GM19328 (cell line): Measurements from ENCODE around the gene HIVEP1.
A peak's percentile ranks its signal among the peaks of the same experiment; 100 is the strongest.

Source experiments
- ATAC-seq: cut with Tn5 transposase; IDR thresholded peaks from one replicate; pipeline ENCODE4 v1.9.1; 2021; ENCODE audit warnings: mild to moderate bottlenecking, moderate library complexity; ENCODE audit not compliant: unreplicated experiment

The HIVEP1 gene

DNA sequence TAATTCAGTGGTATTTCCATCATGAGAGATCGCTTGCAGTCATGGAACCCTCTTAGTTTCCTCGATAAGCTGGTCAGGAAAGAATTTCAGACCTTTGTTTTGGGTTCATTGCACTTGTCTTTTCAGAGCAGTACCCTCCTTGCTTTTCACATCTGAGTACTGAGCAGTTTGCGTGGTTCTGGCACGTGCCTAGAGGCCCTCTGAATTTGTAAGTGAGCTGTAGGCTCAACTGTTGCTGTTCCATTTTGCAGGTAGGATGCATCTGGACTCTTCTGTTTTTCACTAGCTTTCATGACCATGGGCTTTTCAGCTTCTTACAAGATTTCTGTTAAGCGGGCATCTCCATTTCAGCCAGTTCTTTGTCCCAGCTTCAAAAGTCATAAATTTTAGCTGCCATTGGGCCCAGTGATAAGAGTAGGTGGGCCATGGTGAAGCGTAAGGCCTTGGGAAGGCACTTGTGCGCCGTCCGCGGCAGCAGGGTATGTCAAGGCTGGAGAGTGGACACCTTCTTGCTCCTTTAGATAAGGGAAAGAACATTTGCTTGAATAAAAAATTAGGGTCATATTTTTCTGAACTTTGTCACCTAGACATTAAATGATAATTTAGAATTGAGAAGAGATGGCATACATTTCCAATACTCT is 35.8 kb downstream of the HIVEP1 start:
- no peak for ATAC-seq

DNA sequence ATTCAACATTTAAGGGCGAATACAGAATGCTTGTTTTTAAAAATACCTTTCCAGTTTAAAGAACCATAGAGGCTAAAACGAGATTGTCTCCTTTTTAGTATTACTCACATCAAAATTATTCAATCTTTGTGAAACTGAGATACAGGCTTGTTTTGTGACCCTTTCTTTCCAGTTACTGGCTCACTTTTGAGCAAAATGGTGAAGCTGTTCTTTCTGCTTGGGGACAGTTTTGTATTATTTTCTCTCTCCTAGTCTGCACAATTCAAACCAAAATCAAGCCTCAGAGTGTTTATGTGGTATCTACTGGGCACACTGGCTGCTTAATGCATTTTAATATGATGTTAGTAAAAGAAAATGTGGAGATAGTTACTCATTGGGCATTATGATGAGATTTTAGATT is 36.5 kb downstream of the HIVEP1 start:
- no peak for ATAC-seq

DNA sequence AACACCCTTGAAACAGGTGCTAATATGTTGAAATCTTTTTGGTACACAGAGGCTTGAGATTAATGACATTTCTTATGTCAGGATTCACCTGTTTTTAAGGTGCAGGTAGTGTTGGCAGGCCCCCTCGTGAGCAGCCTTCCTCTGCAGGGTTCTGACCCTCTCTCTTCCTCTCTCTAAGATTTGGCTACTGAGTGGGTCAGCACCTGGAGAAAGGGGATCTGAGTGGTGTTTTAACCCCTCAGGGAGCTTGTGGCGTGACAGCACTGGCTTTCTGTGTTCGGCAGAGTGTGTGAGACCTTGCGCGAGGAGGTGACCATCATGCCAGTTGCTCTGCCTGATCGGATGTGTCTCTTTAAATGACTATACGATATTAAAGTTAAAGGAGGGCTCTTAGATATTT is 37.1 kb downstream of the HIVEP1 start:
- no peak for ATAC-seq

GRCh38 chr6:12051861-12052368 is 39.8 kb downstream of the HIVEP1 start:
- peak; percentile 68 for ATAC-seq

DNA sequence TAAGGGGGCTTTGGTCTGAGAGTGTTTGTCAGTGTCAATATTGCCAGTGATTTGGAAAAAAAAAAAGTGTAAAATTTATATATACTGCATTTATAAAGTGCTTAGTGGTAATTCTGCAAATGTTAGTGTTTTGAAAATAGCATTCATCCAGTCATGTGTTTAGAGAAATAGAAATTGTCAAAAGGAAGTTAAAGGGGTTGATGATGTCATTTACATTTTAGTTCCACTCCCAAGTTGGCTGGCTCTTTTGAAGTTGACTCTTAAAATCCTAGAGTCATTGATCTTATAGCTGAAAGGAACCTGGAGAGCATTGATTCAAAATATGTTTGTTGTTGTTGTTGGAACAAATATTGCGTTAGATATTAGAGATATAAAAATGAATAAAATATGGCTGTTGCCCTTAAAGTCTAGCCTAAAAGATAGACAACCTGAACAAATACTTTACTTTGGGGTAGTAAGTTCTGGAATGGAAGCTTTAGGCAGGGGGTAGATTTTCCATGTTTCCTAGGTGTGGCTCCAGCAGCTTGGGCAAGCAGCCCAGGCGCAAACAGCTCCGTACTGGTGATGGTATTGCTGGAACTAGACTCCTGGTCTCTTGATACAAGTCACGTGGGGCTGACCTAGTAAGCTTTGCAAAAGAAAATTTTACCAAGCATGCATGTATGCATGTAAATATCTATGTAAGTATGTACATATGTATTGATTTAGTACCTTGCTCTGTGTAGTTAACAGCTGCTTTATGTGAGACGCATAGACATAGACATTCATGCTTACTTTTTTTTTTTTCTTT is 46.3 kb downstream of the HIVEP1 start:
- no peak for ATAC-seq

GRCh38 chr6:12060780-12061609 is 48.9 kb downstream of the HIVEP1 start:
- peak; percentile 83 for ATAC-seq

GRCh38 chr6:12062605-12063004 is 50.5 kb downstream of the HIVEP1 start:
- no peak for ATAC-seq

DNA sequence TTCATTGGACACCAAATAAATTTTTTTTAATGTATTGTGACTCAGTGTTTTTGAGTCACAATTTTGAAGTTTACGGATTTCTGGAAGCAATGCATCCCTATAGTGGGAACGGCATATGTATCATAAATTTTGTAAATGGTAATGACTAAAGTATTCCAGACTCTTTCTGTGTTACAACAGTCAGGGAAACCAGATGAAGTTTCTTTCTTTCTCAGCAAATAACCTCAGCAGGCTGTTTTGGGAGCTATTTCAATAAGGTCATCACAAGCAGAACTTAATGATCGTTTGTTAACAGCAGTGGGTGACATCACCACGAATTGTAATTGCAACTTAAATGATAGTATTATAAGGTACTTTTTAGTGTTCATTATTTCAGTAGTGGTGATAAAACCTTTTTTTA is 52.0 kb downstream of the HIVEP1 start:
- ATAC-seq, result no peak

GRCh38 chr6:12064538-12065071 is 52.5 kb downstream of the HIVEP1 start:
- ATAC-seq, result no peak

DNA sequence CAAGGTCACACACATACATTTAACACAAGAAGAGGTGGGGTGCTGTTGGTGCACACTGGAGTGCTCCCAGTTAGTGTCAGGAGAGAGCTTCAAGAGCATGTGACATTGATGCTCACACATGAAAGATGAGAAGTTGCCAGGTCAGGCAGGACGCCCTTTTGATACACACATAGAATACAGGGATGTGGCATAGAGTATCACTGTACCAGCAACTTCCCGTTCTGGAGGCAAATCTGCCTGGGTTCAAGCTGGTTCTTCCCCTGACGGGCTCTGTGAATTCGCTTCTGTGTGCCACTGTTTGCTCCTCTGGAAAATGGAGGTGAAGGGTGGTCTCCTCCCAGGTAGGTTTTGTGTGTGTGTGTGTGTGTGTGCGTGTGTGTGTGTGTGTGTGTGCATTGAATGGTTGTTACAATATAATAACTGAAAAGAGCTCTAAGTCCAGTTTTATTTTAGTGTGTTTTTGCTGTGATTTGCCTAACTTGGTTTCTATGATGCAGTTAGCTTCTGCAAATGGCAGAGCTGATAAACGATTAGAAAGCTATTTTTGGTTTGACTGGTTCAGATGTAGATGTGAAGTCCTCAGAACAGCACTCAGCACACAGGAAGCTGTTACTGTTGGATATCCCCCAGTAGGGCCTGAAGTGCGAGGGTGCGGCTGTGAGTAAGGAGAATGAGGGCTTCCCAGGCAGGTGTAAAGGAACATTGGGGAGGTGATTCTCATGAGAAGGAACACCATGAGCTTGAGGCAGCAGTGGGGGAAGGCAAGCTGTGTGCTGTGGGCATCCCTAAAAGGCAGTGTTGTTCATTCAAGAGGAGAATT is 53.4 kb downstream of the HIVEP1 start:
- ATAC-seq, result peak; percentile 58

DNA sequence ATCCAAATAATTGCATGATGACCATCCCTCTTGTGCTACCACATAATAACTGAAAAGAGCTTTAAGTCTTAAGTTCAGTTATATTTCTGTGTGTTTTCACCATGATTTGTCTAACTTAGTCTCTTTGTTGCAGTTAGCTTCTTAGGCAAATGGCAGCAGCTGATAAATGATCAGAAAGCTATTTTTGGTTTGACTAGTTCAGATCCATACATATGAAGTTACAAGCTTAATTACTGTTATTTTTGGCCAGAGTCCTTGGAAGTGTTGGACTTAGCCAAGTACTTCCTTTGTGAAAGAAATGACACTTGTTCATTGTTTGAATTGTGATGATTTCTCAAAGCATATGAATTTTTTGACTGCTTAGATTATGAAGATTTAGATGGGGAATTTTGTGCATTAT is 54.2 kb downstream of the HIVEP1 start:
- no peak for ATAC-seq

DNA sequence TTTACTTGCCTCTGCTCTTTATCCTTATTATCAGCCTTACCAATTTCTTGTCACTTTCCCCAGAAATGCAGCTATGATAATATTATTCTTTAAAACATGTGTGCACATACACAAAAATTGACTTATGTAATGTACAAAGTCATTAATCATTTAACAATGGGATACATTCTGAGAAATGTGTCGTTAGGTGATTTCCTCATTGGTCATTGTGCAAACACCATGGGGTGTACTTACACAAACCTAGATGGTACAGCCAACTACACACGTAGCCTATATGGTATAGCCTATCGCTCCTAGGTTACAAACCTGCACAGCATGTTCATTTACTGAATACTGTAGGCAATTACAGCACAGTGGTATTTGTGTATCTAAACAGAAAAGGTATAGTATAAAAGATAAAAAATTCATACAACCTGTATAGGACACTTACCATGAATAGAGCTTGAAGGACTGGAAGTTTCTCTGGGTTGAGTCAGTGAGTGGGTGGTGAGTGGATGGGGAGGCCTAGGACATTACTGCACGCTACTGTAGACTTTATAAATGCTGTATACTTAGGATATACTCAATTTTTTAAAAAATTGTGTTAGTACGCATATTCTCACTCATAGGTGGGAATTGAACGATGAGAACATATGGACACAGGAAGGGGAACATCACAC is 56.9 kb downstream of the HIVEP1 start:
- no peak for ATAC-seq

GRCh38 chr6:12069891-12070529 is 57.9 kb downstream of the HIVEP1 start:
- ATAC-seq, result no peak

GRCh38 chr6:12071064-12071615 is 59.0 kb downstream of the HIVEP1 start:
- no peak for ATAC-seq

DNA sequence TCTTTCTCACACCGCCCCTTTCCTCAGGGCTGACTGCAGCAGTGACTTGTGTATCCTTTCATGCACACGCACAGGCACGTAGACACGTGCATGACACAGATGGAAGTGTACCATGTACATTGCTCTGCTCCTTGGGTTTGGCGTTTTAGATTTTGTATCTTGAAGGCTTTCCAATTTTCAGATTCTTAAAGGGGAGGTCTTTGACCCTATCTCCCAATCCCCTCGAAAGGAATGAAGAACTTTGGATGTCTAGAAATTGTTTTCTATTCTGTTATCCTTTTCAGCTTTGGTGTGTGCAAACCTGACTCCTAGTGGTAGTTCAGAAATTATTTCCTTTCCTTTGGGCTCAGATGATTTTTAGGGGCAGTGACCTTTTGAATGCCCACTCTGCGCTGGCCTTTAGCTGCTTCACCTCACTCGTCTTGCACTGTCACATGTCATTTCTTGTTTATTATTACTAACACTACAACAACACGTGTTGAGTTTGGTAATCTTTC is 63.0 kb downstream of the HIVEP1 start:
- ATAC-seq, result no peak

- no peak for ATAC-seq
Measured at GRCh38 chr6:12077021-12077710, 65.1 kb downstream of the HIVEP1 start.

GRCh38 chr6:12078014-12078413 is 65.9 kb downstream of the HIVEP1 start:
- ATAC-seq, result no peak

- no peak for ATAC-seq
Measured at GRCh38 chr6:12081771-12082170, 69.7 kb downstream of the HIVEP1 start.
